HG02642 (cell line): ENCODE measurements around the gene CDKN1C.

ENCODE experiments used
- ATAC-seq: cut with Tn5 transposase; IDR thresholded peaks from one replicate; pipeline ENCODE4 v1.9.1; 2021; ENCODE audit warnings: mild to moderate bottlenecking; ENCODE audit not compliant: unreplicated experiment, poor library complexity

Gene CDKN1C

GRCh38 chr11:2834503-2835273 is 50.9 kb downstream of the CDKN1C start:
- ATAC-seq = no peak

GRCh38 chr11:2833716-2834502 is 51.7 kb downstream of the CDKN1C start:
- no peak for ATAC-seq
